Transverse colon (tissue), 4 donors: ENCODE measurements around the gene RNF168. TPM values are rescaled to one million over a fixed set of nuclear protein-coding genes. Genes with fewer than 3 reads are reported as not detected.
"Not testable (repeated sequence)": the region's sequence is repeated elsewhere in the genome, so short reads cannot be mapped to it uniquely, and the experiment has no call there.

Experiments used
- DNase-seq: peaks from one replicate; pipeline ENCODE4 v3.0.0-alpha.2; 2019
- H3K27ac ChIP-seq, 4 donors: fragments of 200-600 bp; sonication (generic); 2 replicates each; pipeline ENCODE4 v1.5.1; 2016 to 2018; ENCODE audit warnings: inconsistent platforms in 4 of 4
- H3K27me3 ChIP-seq: fragments of 200-600 bp; sonication (generic); 2 replicates; pipeline ENCODE4 v1.5.1; 2017; ENCODE audit warnings: inconsistent platforms
- H3K36me3 ChIP-seq, 4 donors: fragments of 200-600 bp; sonication (generic); 2 replicates each; pipeline ENCODE4 v1.5.1; 2017 to 2019; ENCODE audit warnings: inconsistent platforms in 4 of 4
- H3K4me1 ChIP-seq, 4 donors: fragments of 200-600 bp; sonication (generic); 2 replicates each; pipeline ENCODE4 v1.5.1; 2017 to 2020; ENCODE audit warnings: inconsistent platforms in 4 of 4
- H3K4me3 ChIP-seq, 4 donors: fragments of 200-600 bp; sonication (generic); 1 replicate in 1 of 4; 2 replicates in 3 of 4; pipeline versions ENCODE4 v1.5.1 to v1.6.1; 2017 to 2019; ENCODE audit warnings: inconsistent platforms in 4 of 4
- H3K9me3 ChIP-seq, 2 donors: fragments of 200-600 bp; sonication (generic); 2 replicates each; pipeline ENCODE4 v1.5.1; 2017 to 2019; ENCODE audit warnings: inconsistent platforms in 2 of 2
- CTCF ChIP-seq, 5 experiments: fragments of 200-600 bp in 3 of 5; fragments of 450-650 bp in 2 of 5; sonication (generic) in 3 of 5; IDR thresholded peaks; 1 replicate in 2 of 5; 2 replicates in 3 of 5; pipeline ENCODE4 v1.5.1; 2016 to 2017; ENCODE audit warnings: antibody characterized with exemption in 5 of 5, inconsistent platforms in 3 of 5, mild to moderate bottlenecking in 2 of 5, moderate library complexity in 1 of 5
- EP300 ChIP-seq: sonication (generic); formaldehyde crosslinking; IDR thresholded peaks from one replicate; pipeline ENCODE4 v1.6.1; 2017; ENCODE audit warnings: antibody characterized with exemption, low read depth
- POLR2A ChIP-seq: fragments of 450-650 bp; IDR thresholded peaks from one replicate; pipeline ENCODE4 v1.6.1; 2016; ENCODE audit warnings: antibody characterized with exemption, mild to moderate bottlenecking, moderate library complexity
- POLR2AphosphoS5 ChIP-seq, 3 donors: sonication (generic); formaldehyde crosslinking; IDR thresholded peaks; one replicate each; pipeline ENCODE4 v1.6.1; 2016; ENCODE audit warnings: antibody characterized with exemption in 3 of 3
- WGBS, 2 donors: methylation state at CpG; one replicate each; pipeline ENCODE4 v1.1.5; 2018; ENCODE audit warnings: low coverage in 1 of 2; 5-methylcytosine and 5-hydroxymethylcytosine counted together
- in situ Hi-C, 4 donors: fragments of 200-750 bp; cut with MboI; loops; one replicate each; pipeline versions ENCODE4 v1.15.0 to v1.15.1; 2017; ENCODE audit warnings: low sequenced_read_pairs in 3 of 4, low pct_ligation_motif_present in 1 of 4, low pct_unique_long_range_greater_than_20kb in 1 of 4
- intact Hi-C: fragments of 100-400 bp; cut with DNase I; formaldehyde crosslinking; loops from one replicate; pipeline ENCODE4 v1.15.1; 2023; ENCODE audit warnings: low total_unique reads
- total RNA-seq, 4 donors: library from RNA; depleted of rRNA; stranded (reverse); fragments of >200 nt; gene quantifications; one replicate each; pipeline ENCODE4 v1.1.0, GENCODE V29; 2016

The RNF168 gene
- total RNA-seq, 4 donors from 2014 or later, result 17.3 to 221 (median 19.5) TPM

GRCh38 chr3:196514913-196515621, 11.5 kb upstream of the RNF168 start, which contains the start of gene SMCO1:
TSS of gene SMCO1 (minus strand) at chr3:196515346. CDS start at chr3:196515209, 137 bp downstream.
- no peak within 1 kb of the TSS for H3K4me3 ChIP-seq
- in situ Hi-C loops (loop anchor here in 3 of 4 donors (5.0 to 25.0 kb wide), 2 partner anchors 253 to 258 kb away; no protein-coding TSS in a partner anchor), intact Hi-C loops (loop anchor here (5.0 kb wide), 1 partner anchor 258 kb away; no protein-coding TSS in a partner anchor)
- TF ChIP-seq EP300, result no peak
- no peak for TF ChIP-seq CTCF (IDR thresholded peaks at IDR 0.05)
- no peak for TF ChIP-seq POLR2AphosphoS5 (IDR thresholded peaks at IDR 0.05)
- no peak for TF ChIP-seq POLR2A
- H3K36me3 ChIP-seq, result no peaks in the 10 kb centered on the region
- H3K9me3 ChIP-seq, result peaks cover 20 to 22% of the 10 kb centered on the region in 2 donors
- WGBS, 2 donors, result 85 to 90% methylated on average over 5 to 10 of the region's 10 CpGs
- H3K4me1 ChIP-seq, result no peaks in the 10 kb centered on the region
- H3K27ac ChIP-seq, result no peak within 1 kb of the TSS
- H3K27me3 ChIP-seq, result no peaks in the 10 kb centered on the region
- DNase-seq, result no peak

GRCh38 chr3:196514350-196514716, 10.8 kb upstream of the RNF168 start:
- Histone ChIP-seq H3K27me3 (no peaks in the 10 kb centered on the region), H3K27ac (no peak overlapping the region), H3K4me3 (no peak overlapping the region), H3K36me3 (no peaks in the 10 kb centered on the region), H3K4me1 (no peaks in the 10 kb centered on the region), H3K9me3 (peaks cover 13 to 15% of the 10 kb centered on the region in 2 donors)
- 86 to 97% methylated on average over 1 of the region's 1 CpG for WGBS, 2 donors
- TF ChIP-seq POLR2A, result no peak
- no peak for TF ChIP-seq POLR2AphosphoS5 (IDR thresholded peaks at IDR 0.05)
- TF ChIP-seq EP300, result no peak
- no peak for TF ChIP-seq CTCF (IDR thresholded peaks at IDR 0.05)
- no peak for DNase-seq
- in situ Hi-C loops (loop anchor here in 2 of 4 donors (25.0 kb wide), 1 partner anchor 252 kb away; no protein-coding TSS in a partner anchor), intact Hi-C loops (no loop called here)

- intact Hi-C loops, result no loop called here
- TF ChIP-seq POLR2AphosphoS5 (IDR thresholded peaks at IDR 0.05), result no peak
- no peak for TF ChIP-seq POLR2A
- no peak for TF ChIP-seq EP300
- no peak for TF ChIP-seq CTCF (IDR thresholded peaks at IDR 0.05)
- H3K9me3 ChIP-seq, result peaks cover 8 to 10% of the 10 kb centered on the region in 2 donors
- in situ Hi-C loops, result loop anchor here in 2 of 4 donors (25.0 kb wide), 1 partner anchor 252 kb away; no protein-coding TSS in a partner anchor
- no peak overlapping the region for H3K4me3 ChIP-seq
- no peaks in the 10 kb centered on the region for H3K4me1 ChIP-seq
- no peaks in the 10 kb centered on the region for H3K27me3 ChIP-seq
- WGBS, 2 donors, result 82 to 90% methylated on average over 6 to 8 of the region's 8 CpGs
- DNase-seq, result no peak
- no peaks in the 10 kb centered on the region for H3K36me3 ChIP-seq
- no peak overlapping the region for H3K27ac ChIP-seq
Measured at GRCh38 chr3:196513697-196514349, 10.3 kb upstream of the RNF168 start.

GRCh38 chr3:196511646-196512425, 8.3 kb upstream of the RNF168 start:
- H3K4me1 ChIP-seq, H3K36me3 ChIP-seq, H3K9me3 ChIP-seq, intact Hi-C loops, H3K4me3 ChIP-seq, H3K27ac ChIP-seq, DNase-seq, H3K27me3 ChIP-seq: not testable (repeated sequence)
- in situ Hi-C loops, result loop anchor here in 2 of 4 donors (25.0 kb wide), 1 partner anchor 250 kb away; no protein-coding TSS in a partner anchor
- 80 to 81% methylated on average over 3 to 15 of the region's 15 CpGs for WGBS, 2 donors

- intact Hi-C loops, H3K4me1 ChIP-seq, DNase-seq, H3K36me3 ChIP-seq, H3K4me3 ChIP-seq, H3K9me3 ChIP-seq, H3K27ac ChIP-seq, H3K27me3 ChIP-seq: not testable (repeated sequence)
- 100% methylated on average over 1 of the region's 1 CpG; no CpG with 5 or more reads in 1 of the 2 donors for WGBS, 2 donors
- in situ Hi-C loops, result loop anchor here in 2 of 4 donors (25.0 kb wide), 1 partner anchor 249 kb away; no protein-coding TSS in a partner anchor
Measured at GRCh38 chr3:196511108-196511507, 7.5 kb upstream of the RNF168 start.
